OCI-LY1 (cell line): Measurements from ENCODE around the gene PRRG2.

Experiments used
- H2AFZ ChIP-seq: fragments of 200-600 bp; sonication (generic), shearing (Covaris generic); 2 replicates; pipeline ENCODE4 v1.6.0; 2014; ENCODE audit warnings: antibody characterized with exemption, mild to moderate bottlenecking, low read length
- H3F3A ChIP-seq: fragments of 200-600 bp; sonication (generic), shearing (Covaris generic); 2 replicates; pipeline ENCODE4 v1.6.0; 2014; ENCODE audit warnings: mild to moderate bottlenecking, antibody characterized with exemption, low read length, moderate library complexity; ENCODE audit not compliant: insufficient read depth
- H3K27ac ChIP-seq: fragments of 200-600 bp; sonication (generic); 2 replicates; pipeline ENCODE4 v1.5.1; 2014; ENCODE audit warnings: low read length, mixed run types, mild to moderate bottlenecking, low read depth; ENCODE audit not compliant: poor library complexity, severe bottlenecking
- H3K27me3 ChIP-seq: fragments of 200-600 bp; sonication (generic); 2 replicates; pipeline ENCODE4 v1.6.0; 2014; ENCODE audit warnings: antibody characterized with exemption, mild to moderate bottlenecking, low read length, moderate library complexity; ENCODE audit not compliant: insufficient read depth
- H3K36me3 ChIP-seq: fragments of 200-600 bp; sonication (generic); 2 replicates; pipeline ENCODE4 v1.6.1; 2014; ENCODE audit warnings: mild to moderate bottlenecking, antibody characterized with exemption, low read length, moderate library complexity, mixed read lengths; ENCODE audit not compliant: insufficient read depth
- H3K4me1 ChIP-seq: fragments of 200-600 bp; sonication (generic); 2 replicates; pipeline ENCODE4 v1.5.1; 2014; ENCODE audit warnings: mild to moderate bottlenecking, low read length, moderate library complexity; ENCODE audit not compliant: insufficient read depth, severe bottlenecking
- H3K4me2 ChIP-seq: fragments of 200-600 bp; sonication (generic), shearing (Covaris generic); 2 replicates; pipeline ENCODE4 v1.6.1; 2014; ENCODE audit warnings: low read length
- H3K4me3 ChIP-seq: fragments of 200-600 bp; sonication (generic); 2 replicates; pipeline ENCODE4 v1.5.1; 2014; ENCODE audit warnings: low read length, low read depth, mild to moderate bottlenecking, mixed read lengths; ENCODE audit not compliant: poor library complexity, severe bottlenecking
- H3K79me2 ChIP-seq: fragments of 200-600 bp; shearing (Covaris generic); 2 replicates; pipeline ENCODE4 v1.6.1; 2016; ENCODE audit warnings: mixed run types, low read length, mixed read lengths; ENCODE audit not compliant: insufficient read depth
- H3K9ac ChIP-seq: fragments of 200-600 bp; sonication (generic), shearing (Covaris generic); 2 replicates; pipeline ENCODE4 v1.6.1; 2014; ENCODE audit warnings: mild to moderate bottlenecking, low read length, mixed read lengths
- H3K9me2 ChIP-seq: fragments of 200-600 bp; sonication (generic), shearing (Covaris generic); 2 replicates; pipeline ENCODE4 v1.6.1; 2014; ENCODE audit warnings: low read depth, mild to moderate bottlenecking, low read length, mixed read lengths
- H3K9me3 ChIP-seq: fragments of 200-600 bp; shearing (Covaris generic); 2 replicates; pipeline ENCODE4 v1.6.1; 2014; ENCODE audit warnings: low read length, mixed read lengths
- H4K20me1 ChIP-seq: fragments of 200-600 bp; sonication (generic), shearing (Covaris generic); 2 replicates; pipeline ENCODE4 v1.6.0; 2016; ENCODE audit warnings: mild to moderate bottlenecking, low read length; ENCODE audit not compliant: insufficient read depth
- CTCF ChIP-seq: fragments of 200-600 bp; sonication (generic), shearing (Covaris generic); IDR thresholded peaks from 2 replicates; pipeline ENCODE4 v1.5.1; 2017; ENCODE audit warnings: mild to moderate bottlenecking, antibody characterized with exemption, low read length, moderate library complexity, mixed read lengths
- EZH2 ChIP-seq: fragments of 200-600 bp; sonication (generic), shearing (Covaris generic); IDR thresholded peaks from 2 replicates; pipeline ENCODE4 v1.8.0; 2017; ENCODE audit warnings: borderline replicate concordance, mixed run types, mild to moderate bottlenecking, antibody characterized with exemption, low read length, moderate library complexity, mixed read lengths

Gene PRRG2

GRCh38 chr19:49579947-49580263 is 1.2 kb upstream of the PRRG2 start:
- H3K4me1 ChIP-seq, result peaks cover 27% of the 10 kb centered on the region
- H2AFZ ChIP-seq, result no peak overlapping the region
- TF ChIP-seq EZH2, result no peak
- H3K4me3 ChIP-seq, result peak overlapping the region; percentile 94
- no peaks in the 10 kb centered on the region for H3F3A ChIP-seq
- no peaks in the 10 kb centered on the region for H3K9me2 ChIP-seq
- H3K36me3 ChIP-seq, result peaks cover 10% of the 10 kb centered on the region; the same call in 1 of the 2 replicates
- H3K27ac ChIP-seq, result peak overlapping the region; percentile 6
- no peaks in the 10 kb centered on the region for H3K27me3 ChIP-seq
- no peaks in the 10 kb centered on the region for H4K20me1 ChIP-seq
- no peaks in the 10 kb centered on the region for H3K9me3 ChIP-seq
- H3K9ac ChIP-seq, result peak overlapping the region; percentile 96
- H3K4me2 ChIP-seq, result peak overlapping the region; percentile 92
- peaks cover 15% of the 10 kb centered on the region for H3K79me2 ChIP-seq

- Histone ChIP-seq H3K4me3 (peak within 1 kb of the TSS; percentile 94), H3K4me1 (peaks cover 27% of the 10 kb centered on the region), H2AFZ (peak within 1 kb of the TSS; percentile 72), H3K27me3 (no peaks in the 10 kb centered on the region), H4K20me1 (no peaks in the 10 kb centered on the region), H3K4me2 (peak within 1 kb of the TSS; percentile 92), H3K27ac (peak within 1 kb of the TSS; percentile 6), H3K9ac (peak within 1 kb of the TSS; percentile 96), H3K9me2 (no peaks in the 10 kb centered on the region), H3K36me3 (peaks cover 6% of the 10 kb centered on the region; the same call in 1 of the 2 replicates), H3K79me2 (peaks cover 15% of the 10 kb centered on the region), H3K9me3 (no peaks in the 10 kb centered on the region), H3F3A (no peaks in the 10 kb centered on the region)
- TF ChIP-seq CTCF (no peak), EZH2 (no peak)
Observed at GRCh38 chr19:49580264-49581006, 681 bp upstream of the PRRG2 start, which contains the start of gene NOSIP. NOSIP (minus strand) TSS chr19:49580556; CDS start chr19:49560691, 19,865 bp downstream.

GRCh38 chr19:49583239-49583638 is 2.1 kb downstream of the PRRG2 start:
- Histone ChIP-seq H2AFZ (no peak overlapping the region), H3K4me2 (no peak overlapping the region), H3K27ac (no peak overlapping the region), H3K79me2 (peaks cover 15% of the 10 kb centered on the region), H3K9me3 (no peaks in the 10 kb centered on the region), H3K4me1 (peaks cover 27% of the 10 kb centered on the region), H4K20me1 (no peaks in the 10 kb centered on the region), H3K4me3 (no peak overlapping the region), H3K9me2 (no peaks in the 10 kb centered on the region), H3K36me3 (no peaks in the 10 kb centered on the region), H3K27me3 (no peaks in the 10 kb centered on the region), H3F3A (no peaks in the 10 kb centered on the region), H3K9ac (no peak overlapping the region)
- TF ChIP-seq CTCF, result no peak
- no peak for TF ChIP-seq EZH2

- Histone ChIP-seq H2AFZ (no peak overlapping the region), H3K36me3 (no peaks in the 10 kb centered on the region), H3K4me3 (no peak overlapping the region), H3K27ac (no peak overlapping the region), H3K9ac (no peak overlapping the region), H3K9me3 (no peaks in the 10 kb centered on the region), H3K4me2 (no peak overlapping the region), H3K4me1 (peaks cover 13% of the 10 kb centered on the region), H4K20me1 (no peaks in the 10 kb centered on the region), H3K27me3 (no peaks in the 10 kb centered on the region), H3K9me2 (no peaks in the 10 kb centered on the region), H3K79me2 (peaks cover 2% of the 10 kb centered on the region; the same call in 1 of the 2 replicates), H3F3A (no peaks in the 10 kb centered on the region)
- TF ChIP-seq CTCF, result no peak
- TF ChIP-seq EZH2, result no peak
Observed at GRCh38 chr19:49585023-49585422, 3.9 kb downstream of the PRRG2 start.
